SJSA1 (cell line): ENCODE data around the gene SPAG17. TPM values are rescaled to one million over a fixed set of nuclear protein-coding genes. Genes with fewer than 3 reads are reported as not detected.

Experiments used
- DNase-seq, 2 experiments: peaks; one replicate each; pipeline ENCODE4 v3.0.0-alpha.2; 2015 to 2020; ENCODE audit warnings: low spot score in 2 of 2, low read depth in 1 of 2
- H3K27ac ChIP-seq: fragments of 250-450 bp; sonication (Bioruptor Pico); 2 replicates; pipeline ENCODE4 v1.5.1; 2020; ENCODE audit warnings: mild to moderate bottlenecking, moderate library complexity
- H3K27me3 ChIP-seq: fragments of 250-450 bp; sonication (Bioruptor Pico); replicated peaks from 2 replicates; pipeline ENCODE4 v1.5.1; 2020; ENCODE audit warnings: mild to moderate bottlenecking, moderate library complexity
- H3K36me3 ChIP-seq: fragments of 250-450 bp; sonication (Bioruptor Pico); 2 replicates; pipeline ENCODE4 v1.5.1; 2020; ENCODE audit warnings: mild to moderate bottlenecking
- H3K4me1 ChIP-seq: fragments of 250-450 bp; sonication (Bioruptor Pico); replicated peaks from 2 replicates; pipeline ENCODE4 v1.6.1; 2021; ENCODE audit warnings: mild to moderate bottlenecking
- H3K4me3 ChIP-seq: fragments of 250-450 bp; sonication (Bioruptor Pico); 2 replicates; pipeline ENCODE4 v1.5.1; 2020; ENCODE audit warnings: mild to moderate bottlenecking
- H3K9me3 ChIP-seq: fragments of 250-450 bp; sonication (Bioruptor Pico); replicated peaks from 2 replicates; pipeline ENCODE4 v1.5.1; 2020; ENCODE audit warnings: mild to moderate bottlenecking
- total RNA-seq: library from RNA; depleted of rRNA; stranded (reverse); fragments of >200 nt; shearing (Covaris generic); gene quantifications from 2 replicates; pipeline ENCODE4 v1.2.3, GENCODE V29; 2014; rRNA removed

The SPAG17 gene
- 0.09 TPM in 1 of 2 replicates, not detected in the other for total RNA-seq

DNA sequence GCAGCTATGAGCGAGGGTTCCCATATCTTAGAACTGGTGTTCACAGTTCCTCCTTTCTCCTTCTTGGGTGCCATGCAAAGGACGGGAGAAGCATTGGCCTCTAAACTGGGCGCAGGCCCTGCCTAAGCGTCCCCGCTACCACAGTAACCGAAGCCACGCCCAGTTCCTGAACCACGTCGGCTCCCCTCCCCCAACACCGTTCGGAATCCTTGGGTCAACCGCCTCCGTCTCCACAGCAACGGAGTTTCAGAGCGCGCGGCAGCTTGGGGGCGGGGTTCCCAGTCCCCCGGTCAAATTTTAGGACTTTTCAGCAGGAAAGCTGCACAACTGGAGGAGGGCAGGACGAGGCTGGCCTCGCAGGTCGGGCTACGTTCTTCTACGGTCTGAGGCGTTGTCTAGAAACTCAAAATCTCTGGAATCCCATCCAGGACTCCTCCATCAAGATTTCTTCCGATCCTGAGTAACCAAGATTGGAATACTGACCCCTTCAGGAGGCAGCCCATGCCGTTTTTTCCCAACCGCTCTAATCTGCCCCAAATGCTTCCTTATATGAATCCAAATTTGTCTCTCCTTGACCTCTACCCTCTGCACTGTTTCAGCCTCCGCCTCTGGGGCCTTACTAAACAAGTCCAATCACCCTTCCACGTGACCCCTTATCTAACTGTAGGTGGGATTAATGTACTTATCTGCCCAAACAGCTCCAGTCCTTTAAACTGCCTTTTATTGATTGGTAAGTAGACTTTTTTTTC, at the start of gene SPAG17:
Gene SPAG17, minus strand, starts transcription at position 145 of the 749 bp plus-strand sequence. Its CDS starts 71 bp downstream, at position 74.
- Histone ChIP-seq H3K27ac (no peak within 1 kb of the TSS), H3K27me3 (no peaks in the 10 kb centered on the region), H3K4me1 (no peaks in the 10 kb centered on the region), H3K4me3 (no peak within 1 kb of the TSS), H3K36me3 (no peaks in the 10 kb centered on the region), H3K9me3 (no peaks in the 10 kb centered on the region)
- no peak for DNase-seq

DNA sequence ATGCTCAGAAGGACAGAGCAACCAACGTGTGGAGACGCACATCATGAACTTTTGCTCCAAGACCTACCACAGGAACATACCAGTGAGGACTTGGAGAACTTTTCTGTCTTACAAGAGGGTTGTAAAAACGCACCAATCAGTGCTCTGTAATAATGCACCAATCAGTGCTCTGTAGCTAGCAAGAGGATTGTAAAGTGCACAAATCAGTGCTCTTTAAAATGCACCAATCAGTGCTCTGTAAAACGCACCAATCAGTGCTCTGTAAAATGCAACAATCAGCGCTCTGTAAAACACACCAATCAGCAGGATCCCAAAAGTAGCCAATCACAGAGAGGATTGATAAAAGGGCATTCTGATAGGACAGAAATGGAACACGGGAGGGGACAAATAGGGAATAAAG, 40.4 kb upstream of the SPAG17 start:
- no peaks in the 10 kb centered on the region for H3K27me3 ChIP-seq
- no peaks in the 10 kb centered on the region for H3K36me3 ChIP-seq
- H3K9me3 ChIP-seq, result no peaks in the 10 kb centered on the region
- no peaks in the 10 kb centered on the region for H3K4me1 ChIP-seq
- H3K27ac ChIP-seq, result no peak overlapping the region
- DNase-seq, result no peak
- H3K4me3 ChIP-seq, result no peak overlapping the region

DNA sequence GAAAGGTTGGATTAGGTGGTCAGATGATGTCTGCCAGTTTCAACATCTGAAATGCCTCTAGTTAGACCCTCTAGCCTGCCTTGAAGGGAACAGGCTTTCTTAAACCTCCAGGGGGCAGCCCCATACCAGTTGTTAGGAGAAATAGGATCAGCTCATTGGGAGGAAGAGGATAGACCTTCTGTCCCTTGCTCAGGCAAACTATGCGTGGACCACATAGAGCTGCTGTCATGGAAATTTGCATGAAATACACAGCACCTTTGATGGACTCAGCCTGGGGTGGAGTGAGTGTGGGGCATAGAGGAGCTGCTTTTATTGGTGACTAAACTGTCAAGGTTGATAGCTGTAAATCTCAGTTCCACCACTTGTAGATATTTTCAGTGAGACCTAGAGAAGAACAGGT, 38.4 kb upstream of the SPAG17 start:
- Histone ChIP-seq H3K27me3 (no peaks in the 10 kb centered on the region), H3K9me3 (no peaks in the 10 kb centered on the region), H3K4me3 (no peak overlapping the region), H3K27ac (no peak overlapping the region), H3K36me3 (no peaks in the 10 kb centered on the region), H3K4me1 (no peaks in the 10 kb centered on the region)
- no peak for DNase-seq

DNA sequence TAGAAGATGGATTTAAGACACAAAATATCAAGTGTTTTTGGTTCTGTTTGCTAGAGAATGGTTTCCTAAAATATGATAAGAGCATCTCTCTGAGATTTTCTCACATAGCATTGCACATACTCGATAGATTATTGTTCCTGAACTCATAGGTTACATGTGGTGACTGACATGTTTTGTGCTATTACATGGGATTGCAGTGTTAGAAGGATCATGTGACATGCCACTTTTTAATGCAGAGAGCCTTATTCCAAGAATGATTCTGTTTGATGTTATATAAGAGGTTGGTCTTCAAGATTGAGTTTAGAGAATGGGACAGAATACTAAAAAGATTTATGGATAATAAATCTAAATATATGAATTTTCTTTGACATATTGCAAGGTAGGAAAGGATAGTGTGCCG, 34.4 kb upstream of the SPAG17 start:
- Histone ChIP-seq H3K36me3 (no peaks in the 10 kb centered on the region), H3K4me3 (no peak overlapping the region), H3K27me3 (no peaks in the 10 kb centered on the region; the same call in 1 of the 2 replicates), H3K27ac (no peak overlapping the region), H3K9me3 (0 out of 2 replicates have a peak, but pooled peaks cover 2% of the 10 kb centered on the region), H3K4me1 (no peaks in the 10 kb centered on the region)
- DNase-seq, result no peak

DNA sequence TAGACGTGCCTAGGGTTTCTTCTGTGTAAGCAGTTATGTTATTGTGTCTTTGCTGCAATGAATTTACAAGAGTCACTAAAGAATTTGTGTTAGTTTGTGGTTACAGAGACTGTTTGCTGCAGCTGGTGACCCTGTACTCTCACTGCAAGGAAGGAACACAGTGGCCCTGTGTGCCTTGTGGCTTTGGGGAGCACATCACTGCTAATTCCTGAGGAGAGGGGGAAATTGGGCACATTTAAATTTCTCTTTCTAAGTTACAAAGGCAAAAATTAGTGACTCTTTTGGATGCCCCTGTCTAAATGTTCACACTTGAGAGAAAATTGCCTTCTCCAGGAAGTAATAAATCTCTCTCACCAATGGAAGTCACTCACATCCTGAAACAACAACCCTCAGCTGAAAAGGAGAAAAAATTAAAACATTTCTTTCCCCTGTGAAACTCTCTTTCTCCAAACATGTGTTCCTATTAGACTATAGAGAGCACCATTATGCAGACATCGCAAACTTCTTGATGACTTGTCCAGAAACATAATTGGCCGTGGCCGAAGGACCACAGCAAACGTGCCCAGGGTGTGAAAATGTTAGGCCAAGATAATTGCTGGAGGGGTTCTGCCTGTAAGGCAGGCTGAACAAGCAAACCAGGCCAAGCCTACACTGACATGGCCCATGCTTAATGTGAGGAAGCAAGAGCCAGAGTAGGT, 32.3 kb upstream of the SPAG17 start:
- no peaks in the 10 kb centered on the region for H3K36me3 ChIP-seq
- no peaks in the 10 kb centered on the region for H3K4me1 ChIP-seq
- H3K9me3 ChIP-seq, result 0 out of 2 replicates have a peak, but pooled peaks cover 2% of the 10 kb centered on the region
- H3K27me3 ChIP-seq, result no peaks in the 10 kb centered on the region; the same call in 1 of the 2 replicates
- no peak overlapping the region for H3K27ac ChIP-seq
- no peak for DNase-seq
- no peak overlapping the region for H3K4me3 ChIP-seq

DNA sequence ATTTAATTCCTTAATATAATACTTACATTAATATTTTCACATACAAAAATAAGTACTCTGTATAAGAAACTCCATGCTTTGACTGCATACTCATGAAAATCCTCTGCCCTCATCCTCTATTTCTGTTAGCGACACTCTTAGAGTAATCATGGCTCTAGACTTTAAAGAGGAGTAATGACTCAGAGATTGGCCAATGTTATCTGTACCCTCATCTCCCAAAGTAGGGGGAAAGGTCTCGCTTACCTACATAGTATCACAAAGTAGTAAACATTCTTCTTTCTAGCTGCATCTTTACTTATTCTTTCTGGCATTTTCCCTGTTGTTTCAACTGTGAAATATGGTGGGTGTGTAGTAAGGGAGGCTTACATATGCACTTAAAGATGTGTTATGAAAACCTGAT, 29.8 kb upstream of the SPAG17 start:
- no peaks in the 10 kb centered on the region; the same call in 1 of the 2 replicates for H3K27me3 ChIP-seq
- no peak for DNase-seq
- H3K4me1 ChIP-seq, result no peaks in the 10 kb centered on the region
- H3K27ac ChIP-seq, result no peak overlapping the region
- 0 out of 2 replicates have a peak, but pooled peaks cover 2% of the 10 kb centered on the region for H3K9me3 ChIP-seq
- no peak overlapping the region for H3K4me3 ChIP-seq
- H3K36me3 ChIP-seq, result no peaks in the 10 kb centered on the region

DNA sequence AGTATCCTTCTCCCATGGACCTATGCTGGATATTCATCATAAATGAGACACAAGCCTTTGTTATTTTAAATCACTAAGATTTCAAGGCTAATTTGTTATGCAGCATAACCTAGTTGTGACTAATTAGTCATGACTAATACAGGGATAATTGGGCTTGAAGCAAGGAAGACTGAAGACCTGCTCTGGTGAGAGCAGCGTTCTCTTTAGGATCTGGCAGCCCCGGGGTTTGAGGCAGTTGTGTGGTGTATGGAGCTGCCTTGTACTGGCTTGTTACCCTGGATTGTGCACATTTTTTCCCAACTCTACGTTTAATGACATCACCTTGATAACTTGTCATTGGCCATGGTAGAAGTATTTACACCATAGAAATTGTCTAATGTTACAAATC, 25.7 kb upstream of the SPAG17 start:
- Histone ChIP-seq H3K36me3 (no peaks in the 10 kb centered on the region), H3K4me1 (no peaks in the 10 kb centered on the region), H3K27me3 (no peaks in the 10 kb centered on the region; the same call in 1 of the 2 replicates), H3K4me3 (no peak overlapping the region), H3K27ac (no peak overlapping the region), H3K9me3 (0 out of 2 replicates have a peak, but pooled peaks cover 2% of the 10 kb centered on the region)
- no peak for DNase-seq

DNA sequence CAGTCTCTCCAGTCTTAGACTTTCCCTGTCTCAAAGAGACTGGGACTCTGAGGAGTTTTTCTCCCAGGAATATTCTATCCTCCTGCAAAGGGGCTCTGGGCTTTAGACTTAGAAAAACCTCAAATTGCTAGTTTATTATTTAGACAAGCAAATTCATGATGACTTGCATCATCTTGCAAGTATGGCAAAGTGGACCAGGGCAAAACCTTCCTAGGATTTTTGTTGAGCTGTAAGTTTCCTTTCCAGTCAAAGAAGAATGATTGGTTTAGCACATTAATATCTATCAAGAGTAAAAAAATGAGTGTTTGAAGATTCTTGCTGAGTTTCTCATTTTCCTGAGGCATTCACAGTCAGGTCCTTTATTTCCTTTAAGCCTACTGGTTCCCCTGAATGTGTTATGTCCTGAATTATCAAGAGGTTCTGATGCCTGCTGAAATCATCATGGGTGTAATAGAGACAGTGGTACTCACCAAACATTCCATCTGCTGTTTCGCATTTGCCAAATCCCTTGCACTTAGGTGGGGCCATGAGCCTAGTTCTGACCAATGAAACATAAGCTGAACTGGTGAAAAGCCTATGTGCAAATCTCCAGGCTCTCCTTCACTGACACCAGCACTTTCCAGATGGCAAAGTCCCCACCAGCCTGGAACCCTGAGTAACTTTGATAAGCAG, 25.2 kb upstream of the SPAG17 start:
- Histone ChIP-seq H3K4me1 (no peaks in the 10 kb centered on the region), H3K9me3 (0 out of 2 replicates have a peak, but pooled peaks cover 2% of the 10 kb centered on the region), H3K27ac (no peak overlapping the region), H3K4me3 (no peak overlapping the region), H3K27me3 (no peaks in the 10 kb centered on the region; the same call in 1 of the 2 replicates), H3K36me3 (no peaks in the 10 kb centered on the region)
- DNase-seq, result no peak

DNA sequence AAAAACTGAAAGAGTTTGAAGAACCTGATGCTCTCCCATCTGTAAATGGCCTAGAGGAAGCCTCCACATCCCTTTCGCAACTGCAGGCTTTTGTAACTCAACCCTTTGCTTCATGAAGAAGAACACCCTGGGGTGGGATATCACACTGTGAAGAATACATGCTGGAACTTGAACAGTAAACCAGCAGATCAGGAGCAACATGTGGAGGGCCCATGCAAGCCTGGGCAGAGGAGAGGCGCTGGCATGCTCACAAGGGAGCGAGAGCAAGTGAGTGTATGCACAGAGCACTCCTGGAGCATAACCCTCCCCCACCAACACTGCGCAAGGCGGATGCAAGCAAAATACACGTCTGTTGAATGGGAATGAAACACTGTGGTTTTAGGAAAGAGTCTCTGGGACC, 24.6 kb upstream of the SPAG17 start:
- H3K36me3 ChIP-seq, result no peaks in the 10 kb centered on the region
- H3K4me1 ChIP-seq, result no peaks in the 10 kb centered on the region

DNA sequence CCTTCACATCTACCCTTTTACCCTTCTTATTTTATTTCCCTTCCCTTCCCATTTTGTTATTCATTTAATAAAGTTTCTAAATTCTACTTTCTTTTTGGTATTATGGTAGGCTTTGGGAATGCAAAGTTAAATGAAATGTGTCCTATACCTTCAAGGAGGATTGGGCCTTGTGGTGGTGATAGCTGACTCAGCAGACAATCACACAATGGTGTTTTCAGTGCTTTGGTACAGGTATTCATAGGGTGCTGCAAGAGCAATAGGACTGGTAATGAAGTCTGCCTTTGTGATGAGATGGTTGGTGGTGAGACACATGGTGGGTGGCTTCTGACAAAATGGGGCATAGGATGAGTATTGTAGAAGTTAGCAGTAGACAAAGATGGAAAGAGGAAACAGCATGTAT, 21.9 kb upstream of the SPAG17 start:
- Histone ChIP-seq H3K36me3 (no peaks in the 10 kb centered on the region), H3K27ac (no peak overlapping the region), H3K4me3 (no peak overlapping the region), H3K27me3 (no peaks in the 10 kb centered on the region), H3K4me1 (no peaks in the 10 kb centered on the region), H3K9me3 (no peaks in the 10 kb centered on the region)
- DNase-seq, result no peak

More for the DNA sequence above, 24.6 kb upstream of the SPAG17 start:
- DNase-seq, result no peak
- Histone ChIP-seq H3K4me3 (no peak overlapping the region), H3K9me3 (no peaks in the 10 kb centered on the region), H3K27ac (no peak overlapping the region), H3K27me3 (no peaks in the 10 kb centered on the region)

DNA sequence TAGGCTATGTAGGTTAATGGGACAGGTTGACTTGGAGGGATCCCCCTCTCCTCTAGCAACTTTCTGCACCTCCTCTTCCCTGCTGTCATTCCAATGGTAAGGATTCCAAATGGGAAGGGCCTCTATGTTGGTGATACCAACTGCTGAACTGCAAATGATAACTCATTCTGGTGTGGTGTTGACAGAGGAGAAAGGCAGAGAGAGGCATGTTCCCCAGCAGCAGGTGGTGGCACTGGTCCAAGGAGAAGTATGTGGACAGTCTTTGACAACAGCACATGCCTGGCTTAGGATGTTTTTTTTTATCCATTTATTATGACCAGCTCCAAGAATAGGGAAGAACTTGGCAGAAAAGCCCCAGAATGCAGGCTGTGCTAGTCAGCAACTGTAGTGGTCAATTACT, 19.6 kb upstream of the SPAG17 start:
- Histone ChIP-seq H3K4me1 (no peaks in the 10 kb centered on the region), H3K27me3 (peaks cover 5% of the 10 kb centered on the region), H3K4me3 (no peak overlapping the region), H3K36me3 (no peaks in the 10 kb centered on the region), H3K9me3 (no peaks in the 10 kb centered on the region), H3K27ac (no peak overlapping the region)
- no peak for DNase-seq

DNA sequence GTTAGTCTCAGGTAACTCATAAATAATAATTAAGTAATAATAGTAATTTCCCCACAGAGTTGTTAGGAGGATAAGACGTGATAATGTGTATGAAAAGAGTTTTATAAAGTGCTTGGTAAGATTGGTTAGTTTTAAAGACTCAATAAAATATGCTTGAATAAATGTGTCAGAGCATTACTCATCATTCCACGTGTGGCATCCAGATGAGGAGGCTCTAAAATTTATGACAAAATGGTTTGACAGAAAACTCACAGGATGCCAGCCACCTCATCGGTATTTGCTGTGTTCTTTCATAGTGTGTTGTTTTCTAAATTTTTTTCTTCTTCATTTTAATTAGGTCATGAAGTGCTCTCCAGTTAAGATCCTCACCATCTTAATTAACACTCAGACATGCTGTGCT, 19.1 kb upstream of the SPAG17 start:
- Histone ChIP-seq H3K27ac (no peak overlapping the region), H3K4me1 (no peaks in the 10 kb centered on the region), H3K36me3 (no peaks in the 10 kb centered on the region), H3K9me3 (no peaks in the 10 kb centered on the region), H3K4me3 (no peak overlapping the region), H3K27me3 (peaks cover 5% of the 10 kb centered on the region)
- DNase-seq, result no peak

DNA sequence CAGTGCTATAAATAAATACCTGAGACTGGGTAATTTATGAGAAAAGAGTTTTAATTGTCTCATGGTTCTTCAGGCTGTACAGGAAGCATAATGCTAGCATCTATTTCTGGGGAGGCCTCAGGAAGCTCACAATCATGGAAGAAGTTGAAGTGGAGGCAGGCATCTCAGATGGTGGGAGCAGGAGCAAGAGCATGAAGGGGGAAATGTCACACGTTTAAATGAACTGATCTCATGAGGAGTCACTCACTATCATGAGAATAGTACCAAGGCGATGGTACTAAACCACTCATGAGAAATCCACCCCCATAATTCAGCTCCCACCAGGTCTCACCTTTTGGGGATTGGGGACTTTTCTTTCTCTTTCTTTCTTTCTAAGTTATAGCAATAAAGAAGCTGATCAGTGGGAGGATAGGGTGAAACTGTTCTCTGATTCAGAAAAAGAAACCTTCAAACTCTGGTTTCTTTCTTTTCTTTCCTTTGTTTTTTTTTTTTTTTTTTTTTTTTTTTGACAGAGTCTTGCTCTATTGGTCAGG, 17.1 kb upstream of the SPAG17 start:
- H3K36me3 ChIP-seq, result no peaks in the 10 kb centered on the region
- no peak overlapping the region for H3K4me3 ChIP-seq
- no peaks in the 10 kb centered on the region for H3K9me3 ChIP-seq
- no peak overlapping the region for H3K27ac ChIP-seq
- no peak for DNase-seq
- no peaks in the 10 kb centered on the region for H3K4me1 ChIP-seq
- peaks cover 5% of the 10 kb centered on the region for H3K27me3 ChIP-seq
